Tibial artery (tissue), 4 donors: ENCODE measurements around the gene PODNL1.

ENCODE experiments used
- DNase-seq, 2 donors: peaks; one replicate each; pipeline ENCODE4 v3.0.0-alpha.2; 2019
- H3K27ac ChIP-seq, 2 donors: fragments of 200-600 bp; sonication (generic) in 1 of 2; 1 replicate in 1 of 2; 2 replicates in 1 of 2; pipeline ENCODE4 v1.5.1; 2018 to 2019; ENCODE audit warnings: mild to moderate bottlenecking in 1 of 2
- H3K27me3 ChIP-seq, 2 donors: fragments of 200-600 bp; sonication (generic) in 1 of 2; one replicate each; pipeline versions ENCODE4 v1.5.1 to v1.6.0; 2016 to 2019
- H3K36me3 ChIP-seq, 3 donors: fragments of 200-600 bp; sonication (generic) in 2 of 3; one replicate each; pipeline ENCODE4 v1.5.1; 2016 to 2019; ENCODE audit warnings: mild to moderate bottlenecking in 2 of 3
- H3K4me1 ChIP-seq, 4 donors: fragments of 200-600 bp; sonication (generic) in 2 of 4; 1 replicate in 3 of 4; 2 replicates in 1 of 4; pipeline ENCODE4 v1.5.1; 2016 to 2019
- H3K4me3 ChIP-seq, 2 donors: fragments of 200-600 bp; sonication (generic) in 1 of 2; 1 replicate in 1 of 2; 2 replicates in 1 of 2; pipeline ENCODE4 v1.5.1; 2018 to 2019; ENCODE audit warnings: mild to moderate bottlenecking in 2 of 2
- H3K9me3 ChIP-seq, 3 donors: fragments of 200-600 bp; sonication (generic) in 1 of 3; one replicate each; pipeline ENCODE4 v1.5.1; 2016 to 2019
- CTCF ChIP-seq, 2 experiments: fragments of 200-600 bp in 1 of 2; fragments of 450-650 bp in 1 of 2; IDR thresholded peaks; one replicate each; pipeline ENCODE4 v1.5.1; 2017 to 2019; ENCODE audit warnings: antibody characterized with exemption in 2 of 2, mild to moderate bottlenecking in 1 of 2, moderate library complexity in 1 of 2
- intact Hi-C: fragments of 100-400 bp; cut with DNase I; formaldehyde crosslinking; loops from one replicate; pipeline ENCODE4 v1.15.0; 2023; ENCODE audit warnings: low total_unique reads

PODNL1 gene

GRCh38 chr19:13962699-13963602, 24.7 kb upstream of the PODNL1 start:
- no peaks in the 10 kb centered on the region for H3K9me3 ChIP-seq
- no peaks in the 10 kb centered on the region for H3K4me1 ChIP-seq
- intact Hi-C loops: no loop called here
- DNase-seq: no peak
- peaks cover 33 to 100% (median 75%) of the 10 kb centered on the region in 3 donors for H3K36me3 ChIP-seq
- H3K27ac ChIP-seq: peak overlapping the region in 1 of 2 donors; percentile 8
- TF ChIP-seq CTCF (IDR thresholded peaks at IDR 0.05): no peak
- peak overlapping the region; percentile 28 for H3K4me3 ChIP-seq
- H3K27me3 ChIP-seq: no peaks in the 10 kb centered on the region

GRCh38 chr19:13961826-13962698, 23.8 kb upstream of the PODNL1 start:
- peak overlapping the region; percentile 28 for H3K4me3 ChIP-seq
- H3K4me1 ChIP-seq: no peaks in the 10 kb centered on the region
- DNase-seq: no peak
- no peak for TF ChIP-seq CTCF (IDR thresholded peaks at IDR 0.05)
- H3K36me3 ChIP-seq: peaks cover 36 to 100% (median 69%) of the 10 kb centered on the region in 3 donors
- H3K27ac ChIP-seq: peak overlapping the region in 1 of 2 donors; percentile 8
- no peaks in the 10 kb centered on the region for H3K27me3 ChIP-seq
- intact Hi-C loops: no loop called here
- H3K9me3 ChIP-seq: no peaks in the 10 kb centered on the region

DNA sequence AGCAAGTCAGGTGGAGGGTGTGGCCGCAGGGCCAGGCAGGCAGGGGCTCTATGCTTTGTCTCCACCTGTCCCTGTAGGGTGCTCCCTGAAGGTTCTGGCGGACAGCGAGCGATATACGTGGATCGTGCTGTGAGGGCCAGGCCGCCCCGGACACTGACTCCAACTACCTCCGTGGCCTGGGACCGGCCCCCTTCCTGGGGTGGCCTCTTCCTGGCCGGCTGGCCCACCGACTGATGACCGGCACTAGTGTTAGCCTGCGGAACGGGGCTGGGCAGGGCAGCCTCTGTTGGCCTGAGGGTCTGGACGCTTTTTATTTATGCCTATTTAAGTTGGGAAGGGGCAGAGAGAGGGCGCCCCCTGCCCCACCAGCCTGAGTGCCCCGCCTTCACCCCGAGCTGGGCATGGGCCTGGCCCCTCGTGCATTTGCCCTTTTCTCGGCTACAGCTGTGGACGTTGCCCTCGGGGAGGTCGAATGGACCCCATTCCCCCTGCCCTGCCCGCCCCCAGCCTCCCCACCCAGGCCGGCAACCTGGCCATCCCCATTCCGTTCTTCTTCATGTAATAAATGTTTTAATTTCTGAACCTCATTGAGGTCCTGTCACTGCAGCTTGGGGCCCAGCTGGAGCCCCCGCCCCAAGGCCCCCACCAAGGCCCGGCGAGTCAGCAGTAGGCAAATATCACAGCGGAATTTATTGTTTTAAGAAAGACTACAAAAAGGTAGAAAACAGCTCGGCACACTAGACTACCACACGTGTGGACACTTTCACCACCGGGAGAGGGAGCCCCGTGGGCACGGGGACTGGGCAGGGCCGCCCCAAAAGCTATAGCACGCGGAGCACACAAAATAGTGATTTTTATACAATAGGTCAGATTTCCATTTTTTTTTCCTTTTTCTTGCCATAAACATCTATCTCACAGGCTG, 22.9 kb upstream of the PODNL1 start:
- intact Hi-C loops: no loop called here
- H3K4me1 ChIP-seq: no peaks in the 10 kb centered on the region
- no peak overlapping the region for H3K4me3 ChIP-seq
- TF ChIP-seq CTCF (IDR thresholded peaks at IDR 0.05): no peak
- DNase-seq: no peak
- peaks cover 34 to 100% (median 71%) of the 10 kb centered on the region in 3 donors for H3K36me3 ChIP-seq
- no peak overlapping the region for H3K27ac ChIP-seq
- no peaks in the 10 kb centered on the region for H3K27me3 ChIP-seq
- no peaks in the 10 kb centered on the region for H3K9me3 ChIP-seq

GRCh38 chr19:13959962-13960862, 22.0 kb upstream of the PODNL1 start:
- Histone ChIP-seq H3K9me3 (no peaks in the 10 kb centered on the region), H3K27me3 (no peaks in the 10 kb centered on the region), H3K4me3 (no peak overlapping the region), H3K27ac (no peak overlapping the region), H3K4me1 (no peaks in the 10 kb centered on the region), H3K36me3 (peaks cover 32 to 100% (median 69%) of the 10 kb centered on the region in 3 donors)
- no peak for TF ChIP-seq CTCF (IDR thresholded peaks at IDR 0.05)
- no peak for DNase-seq
- intact Hi-C loops: no loop called here
